Endothelial cell of umbilical vein (primary cell): ENCODE measurements around the gene PTRH1. TPM values are rescaled to one million over a fixed set of nuclear protein-coding genes. Genes with fewer than 3 reads are reported as not detected.

Experiments used
- BruUV-seq: library from RNA; stranded (reverse); fragments of 400-500 nt; replicated peaks from 2 replicates; lab custom pipeline; 2021; lab: Mats Ljungman, UMichigan
- CTCF ChIA-PET: fragments of 300-600, 350-600 bp; sonication (Branson Sonifier 250); formaldehyde crosslinking; loops from one replicate; lab custom pipeline; 2021; ENCODE audit warnings: antibody characterized with exemption, inconsistent platforms; lab: Charles Lee
- POLR2A ChIA-PET: fragments of 300-600, 350-600 bp; sonication (Branson Sonifier 250); formaldehyde crosslinking; loops from one replicate; lab custom pipeline; 2021; ENCODE audit warnings: antibody characterized with exemption, inconsistent platforms; lab: Charles Lee
- DNase-seq: peaks from one replicate; pipeline ENCODE4 v3.0.0-alpha.2; 2011; ENCODE audit warnings: low read depth, low spot score
- FAIRE-seq: peaks from 2 replicates; lab custom pipeline; 2011; peaks lifted over from hg19 to GRCh38; lab: Jason Lieb, UNC
- H2AFZ ChIP-seq: 2 replicates; pipeline ENCODE4 v1.6.0; 2012; ENCODE audit warnings: low read depth, low read length, control low read depth, inconsistent platforms
- H3K27ac ChIP-seq: 2 replicates; pipeline ENCODE4 v1.5.1; 2011; ENCODE audit warnings: low read depth, mild to moderate bottlenecking, control low read depth, low read length, moderate library complexity; ENCODE audit not compliant: insufficient read depth
- H3K27me3 ChIP-seq, 2 experiments: 2 replicates each; pipeline versions ENCODE4 v1.6.0 to v1.6.1; 2011; ENCODE audit warnings: low read length in 2 of 2, mixed read lengths in 1 of 2; ENCODE audit not compliant: control insufficient read depth in 2 of 2, insufficient read depth in 2 of 2
- H3K36me3 ChIP-seq, 2 experiments: 2 replicates in 1 of 2; 3 replicates in 1 of 2; pipeline ENCODE4 v1.5.1; 2011; ENCODE audit warnings: low read length in 2 of 2, mild to moderate bottlenecking in 1 of 2, moderate library complexity in 1 of 2; ENCODE audit not compliant: control insufficient read depth in 2 of 2, insufficient read depth in 2 of 2; ENCODE audit errors: extremely low read depth in 1 of 2
- H3K4me1 ChIP-seq: 3 replicates; pipeline ENCODE4 v1.5.1; 2011; ENCODE audit warnings: mild to moderate bottlenecking, low read length; ENCODE audit not compliant: control insufficient read depth, insufficient read depth; ENCODE audit errors: extremely low read depth
- H3K4me2 ChIP-seq: 2 replicates; pipeline ENCODE4 v1.6.1; 2011; ENCODE audit warnings: low read length, control low read depth, mixed read lengths; ENCODE audit not compliant: insufficient read depth
- H3K4me3 ChIP-seq, 3 experiments: fragments of 200-600 bp in 1 of 3; sonication (generic), shearing (Covaris generic) in 1 of 3; replicated peaks in 1 of 3; 2 replicates each; pipeline ENCODE4 v1.5.1; 2011 to 2016; ENCODE audit warnings: control low read depth in 3 of 3, low read length in 3 of 3, mild to moderate bottlenecking in 2 of 3, inconsistent platforms in 1 of 3, low read depth in 1 of 3, moderate library complexity in 1 of 3; ENCODE audit not compliant: insufficient read depth in 1 of 3
- H3K79me2 ChIP-seq: 2 replicates; pipeline ENCODE4 v1.6.0; 2012; ENCODE audit warnings: low read length, inconsistent platforms; ENCODE audit not compliant: control insufficient read depth, insufficient read depth
- H3K9ac ChIP-seq: replicated peaks from 2 replicates; pipeline ENCODE3; 2011; ENCODE audit warnings: low read length, control low read depth; ENCODE audit not compliant: insufficient read depth; ENCODE audit errors: extremely low read depth
- H3K9me1 ChIP-seq: replicated peaks from 3 replicates; pipeline ENCODE4 v1.6.0; 2011; ENCODE audit warnings: mild to moderate bottlenecking, low read length; ENCODE audit not compliant: control insufficient read depth, insufficient read depth; ENCODE audit errors: extremely low read depth
- H3K9me3 ChIP-seq: replicated peaks from 2 replicates; pipeline ENCODE4 v1.5.1; 2012; ENCODE audit warnings: low read length, inconsistent platforms; ENCODE audit not compliant: control insufficient read depth, insufficient read depth
- H4K20me1 ChIP-seq: replicated peaks from 2 replicates; pipeline ENCODE3; 2011; ENCODE audit warnings: mild to moderate bottlenecking, low read length; ENCODE audit not compliant: control insufficient read depth, insufficient read depth; ENCODE audit errors: extremely low read depth
- CTCF ChIP-seq, 2 donors: IDR thresholded peaks; 1 replicate in 1 of 2; 2 replicates in 1 of 2; pipeline ENCODE4 v1.5.1; 2011; ENCODE audit warnings: low read length in 2 of 2, mild to moderate bottlenecking in 2 of 2, moderate library complexity in 2 of 2, control low read depth in 1 of 2, inconsistent platforms in 1 of 2, low read depth in 1 of 2; ENCODE audit not compliant: insufficient read depth in 1 of 2; ENCODE audit errors: extremely low read depth in 1 of 2
- EZH2 ChIP-seq: IDR thresholded peaks from 2 replicates; pipeline ENCODE4 v1.6.1; 2012; ENCODE audit warnings: borderline replicate concordance, low read depth, mild to moderate bottlenecking, moderate library complexity, low read length, inconsistent platforms; ENCODE audit not compliant: severe bottlenecking
- FOS ChIP-seq: IDR thresholded peaks from 2 replicates; pipeline ENCODE4 v1.6.1; 2011; ENCODE audit warnings: mild to moderate bottlenecking, low read length, moderate library complexity, borderline replicate concordance; ENCODE audit not compliant: insufficient read depth
- GATA2 ChIP-seq: IDR thresholded peaks from 2 replicates; pipeline ENCODE4 v1.7.0; 2011; ENCODE audit warnings: low read depth, mild to moderate bottlenecking, moderate library complexity, mixed read lengths, low read length; ENCODE audit not compliant: insufficient read length, insufficient read depth
- JUN ChIP-seq: IDR thresholded peaks from 2 replicates; pipeline ENCODE4 v1.6.1; 2011; ENCODE audit warnings: borderline replicate concordance, low read depth; ENCODE audit not compliant: insufficient read length, insufficient read depth
- MAX ChIP-seq: IDR thresholded peaks from 2 replicates; pipeline ENCODE4 v1.6.1; 2011; ENCODE audit not compliant: insufficient read depth, insufficient read length
- MYC ChIP-seq: IDR thresholded peaks from one replicate; pipeline ENCODE4 v1.6.1; 2011; ENCODE audit warnings: mild to moderate bottlenecking, low read depth, low read length
- POLR2A ChIP-seq: IDR thresholded peaks from 2 replicates; pipeline ENCODE4 v1.6.1; 2012; ENCODE audit warnings: low read depth, mild to moderate bottlenecking, control low read depth, low read length
- POLR2AphosphoS5 ChIP-seq: IDR thresholded peaks from 2 replicates; pipeline ENCODE4 v1.6.1; 2012; ENCODE audit warnings: low read depth, mild to moderate bottlenecking, control low read depth, low read length, moderate library complexity; ENCODE audit not compliant: insufficient read depth
- dilution Hi-C: fragments of 300-500 bp; cut with MboI; formaldehyde crosslinking; loops from one replicate; pipeline ENCODE4 v1.15.0; 2019; ENCODE audit warnings: low sequenced_read_pairs; ENCODE audit not compliant: extremely low pct_ligation_motif_present
- intact Hi-C: fragments of 100-400 bp; cut with micrococcal nuclease; formaldehyde crosslinking; loops from one replicate; pipeline ENCODE4 v1.10.0; 2022
- polyA plus RNA-seq, 4 experiments: library from polyadenylated mRNA; depleted of rRNA in 3 of 4; stranded (reverse) in 3 of 4; unstranded in 1 of 4; fragments of >200 nt; gene quantifications; 2 replicates each; pipeline versions ENCODE4 v1.2.1 to v1.2.3, GENCODE V29; 2011 to 2012; ENCODE audit warnings: missing spikeins in 1 of 4
- total RNA-seq: library from RNA; stranded (reverse); gene quantifications from 2 replicates; pipeline ENCODE4 v1.2.3, GENCODE V29; 2021

PTRH1 gene
- total and polyA plus RNA-seq, 2 donors (not counting 3 experiments of a cell fraction or from before 2014, with no cell fraction given) = 25.1 to 52.2 TPM

GRCh38 chr9:127686461-127687393 is 28.7 kb downstream of the PTRH1 start:
- Histone ChIP-seq H4K20me1 (no peaks in the 10 kb centered on the region), H3K4me3 (no peak overlapping the region), H3K4me1 (no peaks in the 10 kb centered on the region), H3K27ac (no peak overlapping the region), H3K9ac (no peak overlapping the region), H3K4me2 (no peak overlapping the region), H3K27me3 (no peaks in the 10 kb centered on the region), H3K79me2 (no peaks in the 10 kb centered on the region), H3K9me3 (no peaks in the 10 kb centered on the region), H2AFZ (no peak overlapping the region), H3K36me3 (peaks cover 0 to 38% of the 10 kb centered on the region in 2 experiments), H3K9me1 (no peaks in the 10 kb centered on the region)
- FAIRE-seq = no peak
- TF ChIP-seq MYC (no peak), GATA2 (no peak), EZH2 (no peak), CTCF (IDR thresholded peaks at IDR 0.05; ENCODE audit: extremely low read depth in 1 of 2, insufficient read depth in 1 of 2, low read depth in 1 of 2, low read length in 2 of 2) (no peak), MAX (no peak), POLR2A (no peak), JUN (no peak), FOS (no peak), POLR2AphosphoS5 (no peak)
- ChIA-PET POLR2A (no interaction called here), CTCF (interaction anchor here (0.6 to 1.9 kb wide), 4 partner anchors 12 to 146 kb away, joined by 3 to 5 read pairs (median 3); partner anchors contain the start of gene TOR2A)
- no peak for DNase-seq
- BruUV-seq = no TSS peak
- intact Hi-C loops (no loop called here), dilution Hi-C loops (no loop called here)
